Measurements from ENCODE around the gene CPSF7. TPM values are rescaled to one million over a fixed set of nuclear protein-coding genes. Genes with fewer than 3 reads are reported as not detected.

CPSF7 gene
- total RNA-seq, 1 donor from 2014 or later = 63.2 TPM

- peak; percentile 88 for DNase-seq (ENCODE audit: low read depth)
- peaks cover 7% of the 10 kb centered on the region for H3K4me1 Mint-ChIP-seq (ENCODE audit: low read depth, unreplicated experiment)
- Histone ChIP-seq H3K9ac (ENCODE audit: low read length) (peak within 1 kb of the TSS; percentile 95), H3K4me1 (ENCODE audit: insufficient read depth, low read length) (peaks cover 27% of the 10 kb centered on the region), H3K4me3 (ENCODE audit: insufficient read depth, low read depth, low read length) (peak within 1 kb of the TSS; percentile 90), H4K20me1 (ENCODE audit: insufficient read depth, low read length) (peaks cover 6% of the 10 kb centered on the region), H3K36me3 (ENCODE audit: insufficient read depth, low read length) (peaks cover 14% of the 10 kb centered on the region), H3K79me2 (ENCODE audit: insufficient read depth, low read length) (peaks cover 35% of the 10 kb centered on the region), H3K9me3 (ENCODE audit: insufficient read depth, low read depth, low read length) (no peaks in the 10 kb centered on the region), H2AFZ (ENCODE audit: low read depth, low read length) (peak within 1 kb of the TSS; percentile 94), H3K27ac (ENCODE audit: low read depth, low read length) (peak within 1 kb of the TSS; percentile 93), H3K4me2 (ENCODE audit: low read length) (peak within 1 kb of the TSS; percentile 96), H3K27me3 (ENCODE audit: insufficient read depth, low read length) (no peaks in the 10 kb centered on the region)
- no peak for FAIRE-seq
- no peaks in the 10 kb centered on the region for H3K27me3 Mint-ChIP-seq (ENCODE audit: low read depth, unreplicated experiment)
- peak within 1 kb of the TSS; percentile 97 for H3K27ac Mint-ChIP-seq (ENCODE audit: unreplicated experiment)
- peak within 1 kb of the TSS; percentile 99 for H3K4me3 Mint-ChIP-seq (ENCODE audit: unreplicated experiment)
- peaks cover 2% of the 10 kb centered on the region for H3K9me3 Mint-ChIP-seq (ENCODE audit: unreplicated experiment)
- peaks cover 7% of the 10 kb centered on the region for H3K36me3 Mint-ChIP-seq (ENCODE audit: low read depth, unreplicated experiment)
- TF ChIP-seq EZH2 (IDR thresholded peaks at IDR 0.05; ENCODE audit: insufficient read depth, low read length) = no peak
Observed at GRCh38 chr11:61361741-61362541, 67.8 kb downstream of the CPSF7 start, which contains the start of the genes CYB561A3 and TMEM138. TSS of gene CYB561A3 (minus strand) at chr11:61361882. CDS start at chr11:61356713, 5,169 bp downstream. TSS of gene TMEM138 (plus strand) at chr11:61362374. CDS start at chr11:61364391, 2,017 bp downstream.

- Histone ChIP-seq H2AFZ (ENCODE audit: low read depth, low read length) (peak overlapping the region; percentile 94), H3K4me1 (ENCODE audit: insufficient read depth, low read length) (peaks cover 24% of the 10 kb centered on the region), H4K20me1 (ENCODE audit: insufficient read depth, low read length) (peaks cover 6% of the 10 kb centered on the region), H3K36me3 (ENCODE audit: insufficient read depth, low read length) (peaks cover 10% of the 10 kb centered on the region), H3K4me3 (ENCODE audit: insufficient read depth, low read depth, low read length) (peak overlapping the region; percentile 90), H3K9ac (ENCODE audit: low read length) (peak overlapping the region; percentile 95), H3K4me2 (ENCODE audit: low read length) (peak overlapping the region; percentile 96), H3K9me3 (ENCODE audit: insufficient read depth, low read depth, low read length) (no peaks in the 10 kb centered on the region), H3K27me3 (ENCODE audit: insufficient read depth, low read length) (no peaks in the 10 kb centered on the region), H3K79me2 (ENCODE audit: insufficient read depth, low read length) (peaks cover 35% of the 10 kb centered on the region), H3K27ac (ENCODE audit: low read depth, low read length) (peak overlapping the region; percentile 93)
- FAIRE-seq = no peak
- H3K4me1 Mint-ChIP-seq (ENCODE audit: low read depth, unreplicated experiment) = peaks cover 5% of the 10 kb centered on the region
- peaks cover 2% of the 10 kb centered on the region for H3K9me3 Mint-ChIP-seq (ENCODE audit: unreplicated experiment)
- peak overlapping the region; percentile 97 for H3K27ac Mint-ChIP-seq (ENCODE audit: unreplicated experiment)
- DNase-seq (ENCODE audit: low read depth) = no peak
- no peaks in the 10 kb centered on the region for H3K27me3 Mint-ChIP-seq (ENCODE audit: low read depth, unreplicated experiment)
- no peak for TF ChIP-seq EZH2 (IDR thresholded peaks at IDR 0.05; ENCODE audit: insufficient read depth, low read length)
- no peak for TF ChIP-seq CTCF (IDR thresholded peaks at IDR 0.05; ENCODE audit: insufficient read depth, low read depth, low read length)
- H3K36me3 Mint-ChIP-seq (ENCODE audit: low read depth, unreplicated experiment) = peaks cover 7% of the 10 kb centered on the region
- H3K4me3 Mint-ChIP-seq (ENCODE audit: unreplicated experiment) = peak overlapping the region; percentile 99
Observed at GRCh38 chr11:61361237-61361740, 68.5 kb downstream of the CPSF7 start.

- no peak overlapping the region for H3K9ac ChIP-seq (ENCODE audit: low read length)
Observed at GRCh38 chr11:61359516-61359915, 70.3 kb downstream of the CPSF7 start.

More at GRCh38 chr11:61359516-61359915, 70.3 kb downstream of the CPSF7 start:
- H3K4me3 ChIP-seq (ENCODE audit: insufficient read depth, low read depth, low read length) = no peak overlapping the region
- Mint-ChIP-seq H3K4me1 (ENCODE audit: low read depth, unreplicated experiment) (peaks cover 3% of the 10 kb centered on the region), H3K36me3 (ENCODE audit: low read depth, unreplicated experiment) (peaks cover 5% of the 10 kb centered on the region), H3K27ac (ENCODE audit: unreplicated experiment) (no peak overlapping the region), H3K9me3 (ENCODE audit: unreplicated experiment) (peaks cover 2% of the 10 kb centered on the region), H3K4me3 (ENCODE audit: unreplicated experiment) (peak overlapping the region; percentile 69), H3K27me3 (ENCODE audit: low read depth, unreplicated experiment) (no peaks in the 10 kb centered on the region)
- H3K9me3 ChIP-seq (ENCODE audit: insufficient read depth, low read depth, low read length) = no peaks in the 10 kb centered on the region
- H3K4me2 ChIP-seq (ENCODE audit: low read length) = no peak overlapping the region
- no peak overlapping the region for H2AFZ ChIP-seq (ENCODE audit: low read depth, low read length)
- peaks cover 34% of the 10 kb centered on the region for H3K79me2 ChIP-seq (ENCODE audit: insufficient read depth, low read length)
- peaks cover 6% of the 10 kb centered on the region for H3K36me3 ChIP-seq (ENCODE audit: insufficient read depth, low read length)
- H4K20me1 ChIP-seq (ENCODE audit: insufficient read depth, low read length) = peaks cover 6% of the 10 kb centered on the region
- no peak for FAIRE-seq
- no peaks in the 10 kb centered on the region for H3K27me3 ChIP-seq (ENCODE audit: insufficient read depth, low read length)
- TF ChIP-seq EZH2 (IDR thresholded peaks at IDR 0.05; ENCODE audit: insufficient read depth, low read length) (no peak), CTCF (IDR thresholded peaks at IDR 0.05; ENCODE audit: insufficient read depth, low read depth, low read length) (no peak)
- peaks cover 18% of the 10 kb centered on the region for H3K4me1 ChIP-seq (ENCODE audit: insufficient read depth, low read length)
- DNase-seq (ENCODE audit: low read depth) = no peak
- H3K27ac ChIP-seq (ENCODE audit: low read depth, low read length) = no peak overlapping the region

Measured in astrocyte (in vitro differentiated cells and primary cell).